ENCODE data around the gene FAM120B. TPM values are rescaled to one million over a fixed set of nuclear protein-coding genes. Genes with fewer than 3 reads are reported as not detected.

Gene FAM120B
- total RNA-seq, 2 donors from 2014 or later, result 17.2 to 23.2 TPM

GRCh38 chr6:170293341-170294231, 13.0 kb upstream of the FAM120B start:
- H3K4me3 Mint-ChIP-seq, result peak overlapping the region; percentile 78 to 93
- ATAC-seq (replicated peaks in 1 of 2) (no peak), DNase-seq (no peak)
- peaks cover 4 to 9% of the 10 kb centered on the region in 2 donors for H3K36me3 Mint-ChIP-seq (ENCODE audit: insufficient read depth in 2 of 2)
- H3K4me1 Mint-ChIP-seq (ENCODE audit: low read depth), result peaks cover 47% of the 10 kb centered on the region
- no peak overlapping the region for H3K27ac Mint-ChIP-seq
- peaks cover 61% of the 10 kb centered on the region for H3K27me3 Mint-ChIP-seq (ENCODE audit: low read depth)
- no peaks in the 10 kb centered on the region for H3K9me3 Mint-ChIP-seq

- Mint-ChIP-seq H3K27ac (no peak overlapping the region), H3K27me3 (ENCODE audit: low read depth) (peaks cover 63% of the 10 kb centered on the region), H3K4me3 (peak overlapping the region in 1 of 2 donors; percentile 78), H3K9me3 (no peaks in the 10 kb centered on the region), H3K36me3 (ENCODE audit: insufficient read depth in 2 of 2) (peaks cover 3 to 6% of the 10 kb centered on the region in 2 donors), H3K4me1 (ENCODE audit: low read depth) (peaks cover 49% of the 10 kb centered on the region)
- DNase-seq, result no peak
- ATAC-seq (replicated peaks in 1 of 2), result no peak
Observed at GRCh38 chr6:170294298-170294730, 12.2 kb upstream of the FAM120B start.

- Mint-ChIP-seq H3K27me3 (ENCODE audit: low read depth) (peaks cover 68% of the 10 kb centered on the region), H3K27ac (no peak overlapping the region), H3K4me3 (peak overlapping the region; percentile 78 to 84), H3K36me3 (ENCODE audit: insufficient read depth in 2 of 2) (peaks cover 3 to 6% of the 10 kb centered on the region in 2 donors), H3K9me3 (peaks cover 0 to 1% of the 10 kb centered on the region in 2 donors), H3K4me1 (ENCODE audit: low read depth) (peaks cover 49% of the 10 kb centered on the region)
- ATAC-seq (replicated peaks in 1 of 2) (peak in 1 of 2 donors; percentile 8), DNase-seq (peak in 1 of 2 donors; percentile 16)
Observed at GRCh38 chr6:170294813-170295509, 11.6 kb upstream of the FAM120B start.

GRCh38 chr6:170295510-170296422, 10.8 kb upstream of the FAM120B start:
- Mint-ChIP-seq H3K27ac (no peak overlapping the region), H3K4me3 (peak overlapping the region; percentile 78 to 84), H3K36me3 (ENCODE audit: insufficient read depth in 2 of 2) (peaks cover 1 to 5% of the 10 kb centered on the region in 2 donors), H3K4me1 (ENCODE audit: low read depth) (peaks cover 49% of the 10 kb centered on the region), H3K27me3 (ENCODE audit: low read depth) (peaks cover 75% of the 10 kb centered on the region), H3K9me3 (peaks cover 0 to 2% of the 10 kb centered on the region in 2 donors)
- peak; percentile 59 for ATAC-seq (replicated peaks in 1 of 2)
- DNase-seq, result peak; percentile 55 to 63

- ATAC-seq (replicated peaks in 1 of 2), result no peak
- peaks cover 49% of the 10 kb centered on the region for H3K4me1 Mint-ChIP-seq (ENCODE audit: low read depth)
- H3K27ac Mint-ChIP-seq, result no peak overlapping the region
- H3K36me3 Mint-ChIP-seq (ENCODE audit: insufficient read depth in 2 of 2), result peaks cover 1 to 6% of the 10 kb centered on the region in 2 donors
- no peak overlapping the region for H3K4me3 Mint-ChIP-seq
- peaks cover 76% of the 10 kb centered on the region for H3K27me3 Mint-ChIP-seq (ENCODE audit: low read depth)
- no peak for DNase-seq
- peaks cover 0 to 3% of the 10 kb centered on the region in 2 donors for H3K9me3 Mint-ChIP-seq
Observed at GRCh38 chr6:170296423-170296745, 10.2 kb upstream of the FAM120B start.

- H3K27me3 Mint-ChIP-seq (ENCODE audit: low read depth), result peaks cover 77% of the 10 kb centered on the region
- H3K36me3 Mint-ChIP-seq (ENCODE audit: insufficient read depth in 2 of 2), result peaks cover 5 to 9% of the 10 kb centered on the region in 2 donors
- DNase-seq (no peak), ATAC-seq (replicated peaks in 1 of 2) (no peak)
- peak overlapping the region in 1 of 2 donors; percentile 45 for H3K4me3 Mint-ChIP-seq
- H3K9me3 Mint-ChIP-seq, result peaks cover 5 to 6% of the 10 kb centered on the region in 2 donors
- no peak overlapping the region for H3K27ac Mint-ChIP-seq
- H3K4me1 Mint-ChIP-seq (ENCODE audit: low read depth), result peaks cover 44% of the 10 kb centered on the region
Observed at GRCh38 chr6:170296746-170297575, 9.6 kb upstream of the FAM120B start.

GRCh38 chr6:170297576-170298330, 8.8 kb upstream of the FAM120B start:
- peaks cover 36% of the 10 kb centered on the region for H3K4me1 Mint-ChIP-seq (ENCODE audit: low read depth)
- H3K36me3 Mint-ChIP-seq (ENCODE audit: insufficient read depth in 2 of 2), result peaks cover 5 to 13% of the 10 kb centered on the region in 2 donors
- H3K27me3 Mint-ChIP-seq (ENCODE audit: low read depth), result peaks cover 74% of the 10 kb centered on the region
- DNase-seq, result no peak
- no peak overlapping the region for H3K27ac Mint-ChIP-seq
- no peak overlapping the region for H3K4me3 Mint-ChIP-seq
- H3K9me3 Mint-ChIP-seq, result peaks cover 5 to 6% of the 10 kb centered on the region in 2 donors
- ATAC-seq (replicated peaks in 1 of 2), result no peak

GRCh38 chr6:170298688-170299087, 7.9 kb upstream of the FAM120B start:
- DNase-seq (peak in 1 of 2 donors; percentile 16), ATAC-seq (replicated peaks in 1 of 2) (peak; percentile 50 to 54)
- H3K36me3 Mint-ChIP-seq (ENCODE audit: insufficient read depth in 2 of 2), result peaks cover 5 to 13% of the 10 kb centered on the region in 2 donors
- no peak overlapping the region for H3K4me3 Mint-ChIP-seq
- H3K27ac Mint-ChIP-seq, result no peak overlapping the region
- peaks cover 27% of the 10 kb centered on the region for H3K4me1 Mint-ChIP-seq (ENCODE audit: low read depth)
- H3K27me3 Mint-ChIP-seq (ENCODE audit: low read depth), result peaks cover 67% of the 10 kb centered on the region
- H3K9me3 Mint-ChIP-seq, result peaks cover 5 to 6% of the 10 kb centered on the region in 2 donors

GRCh38 chr6:170301184-170301583, 5.4 kb upstream of the FAM120B start:
- peaks cover 5 to 6% of the 10 kb centered on the region in 2 donors for H3K9me3 Mint-ChIP-seq
- ATAC-seq (replicated peaks in 1 of 2) (no peak), DNase-seq (no peak)
- H3K4me1 Mint-ChIP-seq (ENCODE audit: low read depth), result peaks cover 15% of the 10 kb centered on the region
- H3K36me3 Mint-ChIP-seq (ENCODE audit: insufficient read depth in 2 of 2), result peaks cover 5 to 13% of the 10 kb centered on the region in 2 donors
- H3K27me3 Mint-ChIP-seq (ENCODE audit: low read depth), result peaks cover 55% of the 10 kb centered on the region
- no peak overlapping the region for H3K27ac Mint-ChIP-seq
- H3K4me3 Mint-ChIP-seq, result no peak overlapping the region

GRCh38 chr6:170305805-170306323, 694 bp upstream of the FAM120B start:
- ATAC-seq (replicated peaks in 1 of 2) (no peak), DNase-seq (no peak)
- H3K36me3 Mint-ChIP-seq (ENCODE audit: insufficient read depth in 2 of 2), result peaks cover 9 to 15% of the 10 kb centered on the region in 2 donors
- no peak overlapping the region for H3K27ac Mint-ChIP-seq
- peaks cover 38% of the 10 kb centered on the region for H3K4me1 Mint-ChIP-seq (ENCODE audit: low read depth)
- peaks cover 4 to 5% of the 10 kb centered on the region in 2 donors for H3K9me3 Mint-ChIP-seq
- peak overlapping the region; percentile 96 to 98 for H3K4me3 Mint-ChIP-seq
- peaks cover 19% of the 10 kb centered on the region for H3K27me3 Mint-ChIP-seq (ENCODE audit: low read depth)

- peak overlapping the region; percentile 93 for H3K27ac Mint-ChIP-seq
- H3K27me3 Mint-ChIP-seq (ENCODE audit: low read depth), result peaks cover 12% of the 10 kb centered on the region
- no peaks in the 10 kb centered on the region for H3K9me3 Mint-ChIP-seq
- ATAC-seq (replicated peaks in 1 of 2) (no peak), DNase-seq (no peak)
- H3K4me1 Mint-ChIP-seq (ENCODE audit: low read depth), result peaks cover 46% of the 10 kb centered on the region
- H3K36me3 Mint-ChIP-seq (ENCODE audit: insufficient read depth in 2 of 2), result peaks cover 4 to 14% of the 10 kb centered on the region in 2 donors
- peak overlapping the region; percentile 96 to 98 for H3K4me3 Mint-ChIP-seq
Observed at GRCh38 chr6:170307080-170307545, 555 bp downstream of the FAM120B start.
